ENCODE results near the gene KRT36.

Gene KRT36

GRCh38 chr17:41521574-41522261 is 32.0 kb upstream of the KRT36 start:
- no peak for DNase-seq

- no peak for DNase-seq
Observed at GRCh38 chr17:41520821-41521521, 31.3 kb upstream of the KRT36 start.

- no peak for DNase-seq
Observed at GRCh38 chr17:41519501-41520224, 30.0 kb upstream of the KRT36 start.

- DNase-seq = no peak
Observed at GRCh38 chr17:41518789-41519449, 29.2 kb upstream of the KRT36 start, which contains the start of gene KRT15. KRT15 (minus strand) TSS chr17:41518890; CDS start chr17:41518827, 63 bp downstream.

- DNase-seq = no peak
Observed at GRCh38 chr17:41518031-41518430, 28.3 kb upstream of the KRT36 start.

- DNase-seq = no peak
Observed at GRCh38 chr17:41516830-41517283, 27.1 kb upstream of the KRT36 start.

- DNase-seq = no peak
Observed at GRCh38 chr17:41516147-41516829, 26.6 kb upstream of the KRT36 start.

- DNase-seq = no peak
Observed at GRCh38 chr17:41513168-41513547, 23.4 kb upstream of the KRT36 start.

- no peak for DNase-seq
Observed at GRCh38 chr17:41512546-41513167, 22.9 kb upstream of the KRT36 start.

GRCh38 chr17:41511716-41512115 is 22.0 kb upstream of the KRT36 start:
- no peak for DNase-seq

- DNase-seq = no peak
Observed at GRCh38 chr17:41511116-41511515, 21.4 kb upstream of the KRT36 start.

- DNase-seq = no peak
Observed at GRCh38 chr17:41510251-41511065, 20.7 kb upstream of the KRT36 start.

GRCh38 chr17:41507315-41507880 is 17.7 kb upstream of the KRT36 start:
- DNase-seq = no peak

GRCh38 chr17:41505809-41506767 is 16.4 kb upstream of the KRT36 start:
- DNase-seq = peak; percentile 23

GRCh38 chr17:41505007-41505808 is 15.5 kb upstream of the KRT36 start, which contains the start of gene KRT13:
KRT13 (minus strand) TSS chr17:41505612; CDS start chr17:41505550, 62 bp downstream.
- DNase-seq = no peak

GRCh38 chr17:41504246-41504977 is 14.7 kb upstream of the KRT36 start:
- DNase-seq = no peak

GRCh38 chr17:41503202-41503601 is 13.5 kb upstream of the KRT36 start:
- no peak for DNase-seq

Data from SIG-M5 (cell line).